HepG2 (cell line): ENCODE data around the gene ARL5B. TPM values are rescaled to one million over a fixed set of nuclear protein-coding genes. Genes with fewer than 3 reads are reported as not detected.

ENCODE experiments used
- ATAC-seq: fragments of 200-7000 bp; cut with Tn5 transposase; 3 replicates; pipeline ENCODE4 v1.9.1; 2020; ENCODE audit warnings: mild to moderate bottlenecking, moderate library complexity
- BruUV-seq: library from RNA; stranded (reverse); fragments of 400-500 nt; replicated peaks from 2 replicates; lab custom pipeline; 2021; lab: Mats Ljungman, UMichigan
- CTCF ChIA-PET: fragments of 300-600 bp; formaldehyde crosslinking; extraction: SDS; loops from one replicate; lab custom pipeline; 2021; ENCODE audit warnings: low total read pairs, inconsistent platforms, low intra/inter-chr PET ratio; lab: Yijun Ruan, JAX
- POLR2A ChIA-PET: fragments of 350-600 bp; sonication (Branson Sonifier 250); formaldehyde crosslinking; loops from one replicate; lab custom pipeline; 2020; ENCODE audit warnings: antibody characterized with exemption, inconsistent platforms; lab: Yijun Ruan, JAX
- DNase-seq: peaks from one replicate; pipeline ENCODE4 v3.0.0-alpha.2; 2015; ENCODE audit warnings: low spot score
- FAIRE-seq: peaks from 3 replicates; lab custom pipeline; 2011; peaks lifted over from hg19 to GRCh38; lab: Jason Lieb, UNC
- H2AFZ ChIP-seq: one replicate; pipeline ENCODE4 v1.6.1; 2011; ENCODE audit warnings: low read length, inconsistent platforms
- H3K27ac ChIP-seq: fragments of 300-600 bp; 3 replicates; pipeline ENCODE4 v1.8.0; 2011; ENCODE audit warnings: mixed run types, mild to moderate bottlenecking, mixed read lengths, low read length, inconsistent platforms; ENCODE audit not compliant: insufficient read depth; ENCODE audit errors: extremely low read length
- H3K27me3 ChIP-seq, 2 experiments: fragments of 200-600 bp in 1 of 2; 2 replicates in 1 of 2; 3 replicates in 1 of 2; pipeline versions ENCODE4 v1.6.0 to v1.8.0; 2011; ENCODE audit warnings: low read length in 2 of 2, mild to moderate bottlenecking in 2 of 2, moderate library complexity in 2 of 2, inconsistent platforms in 1 of 2; ENCODE audit not compliant: insufficient read depth in 2 of 2, control insufficient read depth in 1 of 2
- H3K36me3 ChIP-seq, 2 experiments: fragments of 200-600 bp in 1 of 2; replicated peaks in 1 of 2; 2 replicates in 1 of 2; 3 replicates in 1 of 2; pipeline versions ENCODE4 v1.5.1 to v1.8.0; 2011; ENCODE audit warnings: low read length in 2 of 2, inconsistent platforms in 1 of 2; ENCODE audit not compliant: insufficient read depth in 2 of 2, control insufficient read depth in 1 of 2
- H3K4me1 ChIP-seq: 2 replicates; pipeline ENCODE4 v1.5.1; 2012; ENCODE audit warnings: low read length, inconsistent platforms; ENCODE audit not compliant: insufficient read depth
- H3K4me2 ChIP-seq: 2 replicates; pipeline ENCODE4 v1.6.0; 2011; ENCODE audit warnings: low read depth, low read length, inconsistent platforms
- H3K4me3 ChIP-seq, 3 experiments: fragments of 200-600 bp in 1 of 3; sonication (generic), shearing (Covaris generic) in 1 of 3; replicated peaks in 1 of 3; 2 replicates each; pipeline ENCODE4 v1.5.1; 2011 to 2016; ENCODE audit warnings: low read length in 3 of 3, inconsistent platforms in 2 of 3, low read depth in 2 of 3, mild to moderate bottlenecking in 2 of 3, control low read depth in 1 of 3, mixed read lengths in 1 of 3; ENCODE audit not compliant: insufficient read depth in 1 of 3
- H3K79me2 ChIP-seq: one replicate; pipeline ENCODE4 v1.6.1; 2011; ENCODE audit warnings: low read length, inconsistent platforms; ENCODE audit not compliant: insufficient read depth
- H3K9ac ChIP-seq: 2 replicates; pipeline ENCODE4 v1.6.0; 2011; ENCODE audit warnings: mild to moderate bottlenecking, low read depth, low read length, inconsistent platforms; ENCODE audit not compliant: insufficient read depth
- H3K9me3 ChIP-seq: 2 replicates; pipeline ENCODE4 v1.5.1; 2012; ENCODE audit warnings: mild to moderate bottlenecking, low read length
- H4K20me1 ChIP-seq: 2 replicates; pipeline ENCODE4 v1.6.0; 2011; ENCODE audit warnings: inconsistent platforms, mild to moderate bottlenecking, low read length, moderate library complexity; ENCODE audit not compliant: insufficient read depth
- CBX5 ChIP-seq: sonication (generic); formaldehyde crosslinking; IDR thresholded peaks from 2 replicates; pipeline ENCODE4 v1.4.0; 2020; ENCODE audit warnings: missing genetic modification reagents, borderline replicate concordance
- KMT2A ChIP-seq: sonication (generic); formaldehyde crosslinking; IDR thresholded peaks from 2 replicates; pipeline ENCODE4 v1.4.0; 2020; ENCODE audit warnings: missing genetic modification reagents
- NFATC3 ChIP-seq: sonication (generic); formaldehyde crosslinking; IDR thresholded peaks from 2 replicates; pipeline ENCODE4 v1.5.1; 2020; ENCODE audit warnings: mild to moderate bottlenecking, missing genetic modification reagents
- POLR2G ChIP-seq: fragments of 200-400 bp; formaldehyde crosslinking; IDR thresholded peaks from 2 replicates; pipeline ENCODE4 v1.6.1; 2018; ENCODE audit warnings: mild to moderate bottlenecking, low read depth, low read length, moderate library complexity
- REPIN1 ChIP-seq: sonication (generic); formaldehyde crosslinking; IDR thresholded peaks from 2 replicates; pipeline ENCODE4 v1.8.0; 2022; ENCODE audit warnings: missing genetic modification reagents, low read depth, mild to moderate bottlenecking, borderline replicate concordance
- RFX1 ChIP-seq: fragments of 450-650 bp; IDR thresholded peaks from 2 replicates; pipeline ENCODE4 v1.6.1; 2017
- TMF1 ChIP-seq: sonication (generic); formaldehyde crosslinking; IDR thresholded peaks from 2 replicates; pipeline ENCODE4 v1.8.1; 2022; ENCODE audit warnings: low read depth, missing genetic modification reagents
- ZNF326 ChIP-seq: sonication (generic); formaldehyde crosslinking; IDR thresholded peaks from 2 replicates; pipeline ENCODE4 v1.4.0; 2020; ENCODE audit warnings: missing genetic modification reagents, borderline replicate concordance
- ZNF33A ChIP-seq: sonication (generic); formaldehyde crosslinking; IDR thresholded peaks from 2 replicates; pipeline ENCODE4 v1.5.1; 2020; ENCODE audit warnings: missing genetic modification reagents, mild to moderate bottlenecking, moderate library complexity, borderline replicate concordance
- ZNF431 ChIP-seq: sonication (generic); formaldehyde crosslinking; IDR thresholded peaks from 2 replicates; pipeline ENCODE4 v1.9.0; 2022; ENCODE audit warnings: missing genetic modification reagents, low read depth, mild to moderate bottlenecking, borderline replicate concordance
- WGBS: methylation state at CpG from one replicate; pipeline ENCODE4 v1.1.6; 2017; ENCODE audit warnings: low lambda C conversion rate; 5-methylcytosine and 5-hydroxymethylcytosine counted together
- in situ Hi-C: cut with HindIII; loops from 2 replicates; pipeline ENCODE4 v1.10.0; 2017; ENCODE audit warnings: low pct_unique_long_range_greater_than_20kb; ENCODE audit not compliant: extremely low pct_ligation_motif_present
- intact Hi-C: fragments of 100-400 bp; cut with micrococcal nuclease; formaldehyde crosslinking; loops from one replicate; pipeline ENCODE4 v1.10.0; 2022; ENCODE audit not compliant: unreplicated experiment
- polyA plus RNA-seq, 8 experiments: library from polyadenylated mRNA; depleted of rRNA in 3 of 8; stranded (reverse) in 7 of 8; unstranded in 1 of 8; fragments of >200 nt; fragmentation: Illumina TruSeq in 4 of 8; extraction: Trizol in 4 of 8; gene quantifications; 2 replicates each; pipeline versions ENCODE4 v1.2.1 to v1.2.3, GENCODE V29; 2011 to 2016; ENCODE audit warnings: low read depth in 4 of 8, missing spikeins in 1 of 8, mixed read lengths in 1 of 8; ENCODE audit not compliant: insufficient read depth in 1 of 8
- total RNA-seq, 5 experiments: library from RNA; depleted of rRNA; stranded (reverse); fragments of >200 nt; fragmentation: Illumina TruSeq; extraction: Trizol; gene quantifications; 2 replicates each; pipeline ENCODE4 v1.2.3, GENCODE V29; 2016; ENCODE audit warnings: low read depth in 1 of 5
- TF ChIP-seq, protein P1 (sequence below): sonication (generic); formaldehyde crosslinking; conservative IDR thresholded peaks from 2 replicates; pipeline ENCODE4 v1.5.0; 2020; ENCODE audit warnings: missing genetic modification reagents
- TF ChIP-seq, protein P2 (sequence below): sonication (generic); formaldehyde crosslinking; IDR thresholded peaks from 2 replicates; pipeline ENCODE4 v1.4.0; 2020; ENCODE audit warnings: missing genetic modification reagents, borderline replicate concordance
- TF ChIP-seq, protein P3 (sequence below): sonication (generic); formaldehyde crosslinking; IDR thresholded peaks from 2 replicates; pipeline ENCODE4 v1.5.0; 2020; ENCODE audit warnings: missing genetic modification reagents

Gene ARL5B
- total and polyA plus RNA-seq, 2 of the 13 experiments (the other 11 are each of a cell fraction or from before 2014, with no cell fraction given) = 26.6 to 32.7 TPM

GRCh38 chr10:18650404-18650997 lies 8.7 kb upstream of the ARL5B start (continued):
- TF ChIP-seq, protein P1, sequence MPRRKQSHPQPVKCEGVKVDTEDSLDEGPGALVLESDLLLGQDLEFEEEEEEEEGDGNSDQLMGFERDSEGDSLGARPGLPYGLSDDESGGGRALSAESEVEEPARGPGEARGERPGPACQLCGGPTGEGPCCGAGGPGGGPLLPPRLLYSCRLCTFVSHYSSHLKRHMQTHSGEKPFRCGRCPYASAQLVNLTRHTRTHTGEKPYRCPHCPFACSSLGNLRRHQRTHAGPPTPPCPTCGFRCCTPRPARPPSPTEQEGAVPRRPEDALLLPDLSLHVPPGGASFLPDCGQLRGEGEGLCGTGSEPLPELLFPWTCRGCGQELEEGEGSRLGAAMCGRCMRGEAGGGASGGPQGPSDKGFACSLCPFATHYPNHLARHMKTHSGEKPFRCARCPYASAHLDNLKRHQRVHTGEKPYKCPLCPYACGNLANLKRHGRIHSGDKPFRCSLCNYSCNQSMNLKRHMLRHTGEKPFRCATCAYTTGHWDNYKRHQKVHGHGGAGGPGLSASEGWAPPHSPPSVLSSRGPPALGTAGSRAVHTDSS (CRISPR knock-in tag) = no peak
- TF ChIP-seq ZNF326 (CRISPR knock-in tag) (no peak), ZNF431 (no peak), NFATC3 (no peak)

DNA sequence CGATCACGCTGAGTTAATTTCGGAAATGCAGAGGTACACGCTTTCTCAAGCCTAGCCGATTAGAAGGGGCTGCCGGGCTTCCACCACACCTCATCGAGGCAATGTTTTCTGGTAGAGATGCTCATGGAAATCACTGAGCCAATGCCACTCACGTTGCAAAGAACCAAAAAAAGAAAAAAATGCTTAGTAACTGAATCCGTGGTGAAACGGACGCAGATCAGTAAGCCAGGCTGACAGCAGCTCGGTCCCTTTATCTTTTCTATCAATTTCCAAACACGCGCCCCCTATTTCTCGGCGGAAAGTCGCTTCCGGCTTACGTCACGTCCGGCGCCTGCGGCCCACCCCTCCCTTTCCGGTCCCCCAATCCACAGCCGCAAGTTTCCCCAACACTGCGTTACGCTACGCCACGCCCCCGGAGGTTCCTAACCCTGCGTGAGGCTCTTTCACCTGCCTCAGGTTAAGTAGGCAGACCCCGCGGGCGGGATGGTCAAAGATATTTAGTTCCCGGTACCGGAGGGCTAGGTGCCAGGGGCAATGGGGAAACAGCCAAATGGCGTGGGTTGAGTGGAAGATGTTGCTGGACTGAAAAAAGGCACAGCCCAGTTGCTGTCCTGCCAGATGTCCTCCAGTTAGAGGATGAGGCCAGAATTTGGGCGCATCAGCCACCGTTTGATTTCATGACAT lies 7.8 kb upstream of the ARL5B start, which contains the start of gene NSUN6:
Gene NSUN6 (minus strand): TSS at position 264 of the 684 bp plus-strand sequence. CDS start 384 bp downstream, outside the sequence.
- ATAC-seq (peak; percentile 99), FAIRE-seq (peak; percentile 83), DNase-seq (peak; percentile 82)
- H3K4me1 ChIP-seq = peaks cover 34% of the 10 kb centered on the region
- H4K20me1 ChIP-seq = no peaks in the 10 kb centered on the region
- intact Hi-C loops (loop anchor here (1.0 to 10.0 kb wide), 3 partner anchors 24 to 977 kb away; no protein-coding TSS in a partner anchor), in situ Hi-C loops (loop anchor here (25.0 kb wide), 1 partner anchor 989 kb away; no protein-coding TSS in a partner anchor)
- H3K9ac ChIP-seq = peak within 1 kb of the TSS; percentile 81
- no peaks in the 10 kb centered on the region for H3K9me3 ChIP-seq
- ChIA-PET POLR2A (interaction anchor here (0.7 to 1.0 kb wide), 3 partner anchors 14 to 39 kb away, joined by 3 read pairs; no protein-coding TSS in a partner anchor), CTCF (interaction anchor here (1.2 kb wide), 1 partner anchor 56 kb away, joined by 6 read pairs; no protein-coding TSS in a partner anchor)
- no TSS peak for BruUV-seq
- H3K36me3 ChIP-seq = peaks cover 1 to 14% of the 10 kb centered on the region in 2 experiments; a peak in 3 of 5 replicates
- under 1% methylated on average over 39 of the region's 39 CpGs for WGBS
- no peaks in the 10 kb centered on the region; a peak in 1 of 5 replicates for H3K27me3 ChIP-seq
- peak within 1 kb of the TSS; percentile 75 for H3K27ac ChIP-seq
- H3K4me3 ChIP-seq = peak within 1 kb of the TSS; percentile 74 to 99 (median 84)
- H2AFZ ChIP-seq = peak within 1 kb of the TSS; percentile 25
- peak within 1 kb of the TSS; percentile 82 for H3K4me2 ChIP-seq
- peaks cover 31% of the 10 kb centered on the region for H3K79me2 ChIP-seq
- TF ChIP-seq RFX1 = no peak
- peak; percentile 28; the same call in 1 of the 2 replicates for TF ChIP-seq CBX5
- TF ChIP-seq KMT2A (CRISPR knock-in tag) = peak; percentile 94
- TF ChIP-seq, protein P2, sequence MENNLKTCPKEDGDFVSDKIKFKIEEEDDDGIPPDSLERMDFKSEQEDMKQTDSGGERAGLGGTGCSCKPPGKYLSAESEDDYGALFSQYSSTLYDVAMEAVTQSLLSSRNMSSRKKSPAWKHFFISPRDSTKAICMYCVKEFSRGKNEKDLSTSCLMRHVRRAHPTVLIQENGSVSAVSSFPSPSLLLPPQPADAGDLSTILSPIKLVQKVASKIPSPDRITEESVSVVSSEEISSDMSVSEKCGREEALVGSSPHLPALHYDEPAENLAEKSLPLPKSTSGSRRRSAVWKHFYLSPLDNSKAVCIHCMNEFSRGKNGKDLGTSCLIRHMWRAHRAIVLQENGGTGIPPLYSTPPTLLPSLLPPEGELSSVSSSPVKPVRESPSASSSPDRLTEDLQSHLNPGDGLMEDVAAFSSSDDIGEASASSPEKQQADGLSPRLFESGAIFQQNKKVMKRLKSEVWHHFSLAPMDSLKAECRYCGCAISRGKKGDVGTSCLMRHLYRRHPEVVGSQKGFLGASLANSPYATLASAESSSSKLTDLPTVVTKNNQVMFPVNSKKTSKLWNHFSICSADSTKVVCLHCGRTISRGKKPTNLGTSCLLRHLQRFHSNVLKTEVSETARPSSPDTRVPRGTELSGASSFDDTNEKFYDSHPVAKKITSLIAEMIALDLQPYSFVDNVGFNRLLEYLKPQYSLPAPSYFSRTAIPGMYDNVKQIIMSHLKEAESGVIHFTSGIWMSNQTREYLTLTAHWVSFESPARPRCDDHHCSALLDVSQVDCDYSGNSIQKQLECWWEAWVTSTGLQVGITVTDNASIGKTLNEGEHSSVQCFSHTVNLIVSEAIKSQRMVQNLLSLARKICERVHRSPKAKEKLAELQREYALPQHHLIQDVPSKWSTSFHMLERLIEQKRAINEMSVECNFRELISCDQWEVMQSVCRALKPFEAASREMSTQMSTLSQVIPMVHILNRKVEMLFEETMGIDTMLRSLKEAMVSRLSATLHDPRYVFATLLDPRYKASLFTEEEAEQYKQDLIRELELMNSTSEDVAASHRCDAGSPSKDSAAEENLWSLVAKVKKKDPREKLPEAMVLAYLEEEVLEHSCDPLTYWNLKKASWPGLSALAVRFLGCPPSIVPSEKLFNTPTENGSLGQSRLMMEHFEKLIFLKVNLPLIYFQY (CRISPR knock-in tag) = no peak
- TF ChIP-seq REPIN1 (CRISPR knock-in tag) = peak; percentile 48; the same call in 1 of the 2 replicates
- TF ChIP-seq POLR2G = peak; percentile 84
- TF ChIP-seq TMF1 (CRISPR knock-in tag) = no peak
- TF ChIP-seq ZNF33A = peak; percentile 19; the same call in 1 of the 2 replicates
- TF ChIP-seq, protein P3, sequence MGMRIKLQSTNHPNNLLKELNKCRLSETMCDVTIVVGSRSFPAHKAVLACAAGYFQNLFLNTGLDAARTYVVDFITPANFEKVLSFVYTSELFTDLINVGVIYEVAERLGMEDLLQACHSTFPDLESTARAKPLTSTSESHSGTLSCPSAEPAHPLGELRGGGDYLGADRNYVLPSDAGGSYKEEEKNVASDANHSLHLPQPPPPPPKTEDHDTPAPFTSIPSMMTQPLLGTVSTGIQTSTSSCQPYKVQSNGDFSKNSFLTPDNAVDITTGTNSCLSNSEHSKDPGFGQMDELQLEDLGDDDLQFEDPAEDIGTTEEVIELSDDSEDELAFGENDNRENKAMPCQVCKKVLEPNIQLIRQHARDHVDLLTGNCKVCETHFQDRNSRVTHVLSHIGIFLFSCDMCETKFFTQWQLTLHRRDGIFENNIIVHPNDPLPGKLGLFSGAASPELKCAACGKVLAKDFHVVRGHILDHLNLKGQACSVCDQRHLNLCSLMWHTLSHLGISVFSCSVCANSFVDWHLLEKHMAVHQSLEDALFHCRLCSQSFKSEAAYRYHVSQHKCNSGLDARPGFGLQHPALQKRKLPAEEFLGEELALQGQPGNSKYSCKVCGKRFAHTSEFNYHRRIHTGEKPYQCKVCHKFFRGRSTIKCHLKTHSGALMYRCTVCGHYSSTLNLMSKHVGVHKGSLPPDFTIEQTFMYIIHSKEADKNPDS = no peak
